GM18861 (cell line): ENCODE results near the gene CAMK2B.

Experiments used
- ATAC-seq: cut with Tn5 transposase; IDR thresholded peaks from one replicate; pipeline ENCODE4 v1.9.1; 2021; ENCODE audit not compliant: unreplicated experiment

Gene CAMK2B

GRCh38 chr7:44330331-44330730, 4.9 kb upstream of the CAMK2B start:
- no peak for ATAC-seq

- ATAC-seq = no peak
Observed at GRCh38 chr7:44329888-44330287, 4.5 kb upstream of the CAMK2B start.

DNA sequence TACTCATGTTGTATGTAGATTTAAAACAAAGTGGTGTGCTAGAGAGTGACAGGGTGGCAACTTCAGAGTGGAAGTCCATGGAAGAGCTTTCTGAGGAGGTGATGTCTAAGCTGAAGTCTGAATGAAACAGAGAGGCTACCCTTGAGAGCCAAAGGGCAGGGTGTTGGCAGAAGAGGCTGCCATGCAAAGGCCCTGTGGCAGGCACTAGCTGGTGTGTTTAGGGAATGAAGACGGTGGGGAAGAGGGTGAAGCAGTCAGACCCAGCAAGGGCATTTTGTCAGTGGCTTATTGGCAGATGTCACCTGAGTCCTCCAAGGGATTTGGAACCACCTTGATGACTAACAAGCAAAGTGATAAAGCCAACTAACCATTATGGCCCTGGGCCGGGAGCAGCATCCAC, 3.7 kb upstream of the CAMK2B start:
- no peak for ATAC-seq

DNA sequence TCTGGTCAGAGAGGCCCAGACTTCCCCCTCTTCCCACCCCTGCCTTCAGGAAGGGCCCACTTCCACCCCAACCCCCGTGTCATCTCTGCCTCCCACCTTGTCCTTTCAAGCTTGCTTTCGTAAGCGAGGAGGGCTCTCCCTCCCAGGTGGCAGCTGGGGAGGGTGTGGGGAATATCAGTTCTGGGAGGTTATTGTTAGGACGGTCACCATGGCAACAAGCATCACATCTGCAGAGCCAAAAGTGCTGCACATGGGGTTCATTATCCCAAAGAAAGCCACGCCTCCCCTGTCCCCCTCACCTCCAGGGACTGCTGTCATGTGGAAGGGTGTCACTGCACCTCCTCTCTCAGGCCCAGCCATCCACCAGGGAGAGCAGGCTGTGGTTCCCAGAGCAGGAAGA, 2.6 kb upstream of the CAMK2B start:
- no peak for ATAC-seq

DNA sequence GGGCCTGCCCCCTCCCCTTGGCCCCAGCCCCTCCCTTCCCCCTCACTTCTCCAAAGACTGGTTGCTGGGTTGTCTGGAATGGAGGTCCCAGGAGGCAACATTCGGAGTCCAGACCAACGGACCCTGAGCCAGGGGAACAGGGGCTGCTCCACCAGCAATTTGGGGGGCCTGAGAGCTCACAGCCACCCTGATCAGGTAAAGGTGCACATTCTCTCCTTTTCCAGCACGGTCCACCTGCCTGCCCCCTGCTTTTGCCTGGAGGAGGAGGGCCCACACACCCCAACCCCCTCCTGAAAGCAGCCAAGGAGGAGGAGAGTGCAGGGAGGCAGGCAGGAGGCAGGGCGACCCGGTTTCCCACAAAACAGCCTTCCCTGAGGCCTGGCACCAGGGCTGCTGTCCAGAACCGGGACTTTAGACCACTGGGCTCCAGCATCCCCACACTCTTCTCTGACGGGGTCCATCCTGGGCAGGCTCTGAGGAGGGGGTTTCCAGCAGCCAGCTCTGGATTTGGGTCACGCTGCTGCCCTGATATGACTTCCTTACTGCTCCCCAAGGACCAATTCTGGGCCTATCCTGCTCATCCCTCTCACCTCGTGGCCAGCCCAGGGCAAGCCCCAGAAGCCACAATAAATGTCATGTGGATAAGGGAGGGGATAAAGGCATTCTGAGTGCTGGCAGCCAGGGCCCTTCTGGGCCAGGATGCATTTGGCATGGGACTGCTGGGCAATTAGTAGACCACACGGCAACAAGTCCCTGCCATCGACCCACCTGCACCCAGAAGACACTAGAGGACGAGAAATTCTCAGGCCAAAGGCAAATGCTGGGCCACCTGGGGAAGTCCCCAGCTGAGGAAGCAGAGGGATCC, 1.1 kb upstream of the CAMK2B start:
- ATAC-seq = no peak

- no peak for ATAC-seq
Observed at GRCh38 chr7:44325811-44326241, 432 bp upstream of the CAMK2B start.

DNA sequence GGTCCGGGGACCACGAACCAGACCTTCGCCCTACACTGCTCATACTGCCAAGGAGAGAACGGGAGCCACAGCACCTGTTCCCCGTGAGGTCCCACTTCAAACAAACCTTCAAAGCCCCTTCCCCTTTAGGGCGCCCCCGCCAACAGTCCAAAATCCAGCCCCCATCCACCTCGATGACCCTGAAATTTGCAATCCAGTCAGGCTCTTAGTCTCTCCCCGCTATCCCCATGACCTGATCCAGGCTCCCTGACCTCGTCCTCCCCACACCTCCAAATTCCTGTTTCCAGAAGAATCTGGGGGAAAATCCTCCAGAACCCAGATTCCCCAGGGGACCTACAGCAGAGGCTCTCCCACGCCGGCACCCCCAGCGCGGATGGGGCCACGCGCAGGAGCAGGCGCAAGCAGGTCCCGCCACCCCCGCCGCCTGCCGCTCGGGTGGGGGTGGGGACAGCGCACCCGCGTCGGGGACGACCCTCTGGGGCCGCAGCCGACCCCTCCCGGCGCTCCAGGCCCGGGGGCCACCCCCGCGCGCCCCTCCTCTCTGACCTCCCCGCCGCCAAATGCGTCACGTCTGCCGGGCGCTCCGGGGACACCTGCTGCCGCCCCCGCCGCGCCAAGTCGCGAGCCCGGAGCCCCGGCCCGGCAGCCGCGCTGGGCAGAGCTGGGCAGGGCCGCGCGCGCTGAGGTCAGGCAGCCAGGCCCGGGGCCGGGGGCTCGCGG, 753 bp downstream of the CAMK2B start:
- ATAC-seq = no peak

DNA sequence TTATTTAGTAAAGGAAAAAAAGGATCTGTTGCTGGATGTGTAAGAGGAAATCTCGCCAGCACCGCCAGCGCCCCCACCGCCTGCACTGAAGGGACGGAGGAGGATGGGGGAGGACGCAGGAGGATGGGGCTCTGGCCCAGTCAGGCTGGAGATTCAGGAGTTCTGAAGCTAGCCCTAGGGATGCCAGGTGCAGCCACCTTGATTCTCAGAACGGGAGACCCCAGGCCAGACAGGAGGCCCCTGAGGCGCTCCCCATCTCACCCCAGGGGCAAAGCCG, 1.3 kb downstream of the CAMK2B start:
- ATAC-seq = no peak

GRCh38 chr7:44323381-44324203, 1.8 kb downstream of the CAMK2B start:
- ATAC-seq = no peak

GRCh38 chr7:44322631-44323363, 2.6 kb downstream of the CAMK2B start:
- ATAC-seq = no peak

GRCh38 chr7:44321796-44322195, 3.6 kb downstream of the CAMK2B start:
- ATAC-seq = no peak

DNA sequence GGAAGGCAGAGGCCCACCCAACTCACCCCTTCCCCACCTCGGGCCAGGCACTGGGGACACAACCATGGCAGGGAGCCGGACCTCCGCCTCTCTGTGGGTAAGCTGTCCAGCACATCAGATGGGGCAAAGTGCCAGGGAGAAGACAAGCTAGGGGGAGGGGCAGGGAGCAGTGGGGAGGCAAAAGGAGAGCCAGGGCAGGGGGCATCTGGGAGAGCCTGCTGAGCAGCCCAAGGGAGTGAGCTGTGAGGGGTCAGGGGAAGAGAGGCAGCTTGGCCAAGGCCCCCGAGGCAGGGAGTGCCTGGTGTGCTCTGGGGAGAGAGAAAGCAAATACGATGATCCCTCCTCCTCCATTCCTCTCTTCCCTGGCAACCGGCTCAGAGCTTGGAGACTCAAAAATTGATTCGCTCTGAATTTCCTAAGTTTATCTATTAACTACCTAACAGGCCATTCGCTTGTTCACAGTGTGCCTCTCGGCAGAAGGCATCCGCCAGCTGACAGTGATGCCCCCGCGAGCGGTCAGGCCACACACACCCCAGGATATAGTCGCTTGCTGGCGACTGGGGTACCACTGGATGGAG, 4.5 kb downstream of the CAMK2B start:
- no peak for ATAC-seq

DNA sequence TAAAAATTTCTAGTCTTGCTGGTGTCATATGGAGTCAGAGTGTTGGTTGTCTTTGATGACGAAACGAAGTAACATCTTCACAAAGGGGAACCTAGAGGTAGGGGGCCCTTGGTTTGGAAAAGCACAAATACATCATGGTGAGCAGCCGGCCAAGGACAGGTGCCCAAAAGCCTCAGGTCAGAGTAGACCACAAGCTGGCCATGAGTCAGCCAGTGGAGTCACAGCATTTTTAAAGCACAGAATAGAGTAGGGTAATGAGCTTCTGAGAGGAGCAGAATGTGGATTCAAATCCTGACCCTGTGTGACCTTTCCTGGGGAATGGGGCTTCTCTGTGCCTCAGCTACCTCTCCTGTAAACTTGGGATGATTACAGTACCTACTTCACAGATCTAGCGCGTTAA, 5.3 kb downstream of the CAMK2B start:
- no peak for ATAC-seq

DNA sequence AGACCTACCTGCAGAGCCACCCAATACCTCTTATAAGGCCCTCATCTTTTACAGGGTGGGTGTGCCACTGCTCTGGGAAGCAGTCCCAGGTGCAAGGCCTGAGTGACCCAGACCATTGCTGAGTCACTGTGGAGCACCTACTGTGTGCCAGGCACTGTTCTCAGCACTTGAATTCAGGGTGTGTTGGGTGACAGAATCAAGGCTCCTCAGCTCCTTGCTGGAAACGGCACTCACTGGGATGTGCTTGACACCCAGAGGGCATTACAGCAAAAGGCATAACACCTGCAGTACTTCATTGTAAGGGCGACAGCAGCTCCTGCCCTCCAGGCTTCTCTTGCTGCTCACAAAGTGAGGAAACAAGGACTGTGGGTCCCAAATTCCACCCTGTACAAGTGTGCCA, 7.1 kb downstream of the CAMK2B start:
- ATAC-seq = no peak

- ATAC-seq = no peak
Observed at GRCh38 chr7:44315301-44315903, 10.0 kb downstream of the CAMK2B start.

DNA sequence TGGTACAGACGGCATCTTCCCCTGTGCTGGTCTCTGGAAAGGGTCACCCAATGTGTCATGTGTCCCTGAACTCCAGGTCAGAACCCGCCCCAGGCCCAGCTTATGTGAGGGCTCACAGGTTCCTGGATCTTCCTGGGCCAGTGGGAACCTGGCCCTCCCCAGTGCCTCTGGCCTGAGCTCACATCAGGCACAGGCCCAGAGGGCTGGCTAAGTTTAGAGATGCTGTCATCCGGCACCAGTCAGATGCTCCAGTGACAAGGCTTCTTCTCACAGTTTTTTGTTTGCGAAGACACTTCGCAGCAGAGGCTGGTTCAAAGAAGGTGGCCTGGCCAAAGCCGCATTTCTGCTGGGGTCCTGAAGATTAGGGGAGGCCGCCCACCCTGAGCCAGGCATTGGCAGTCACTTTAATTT, 11.8 kb downstream of the CAMK2B start:
- ATAC-seq = no peak

DNA sequence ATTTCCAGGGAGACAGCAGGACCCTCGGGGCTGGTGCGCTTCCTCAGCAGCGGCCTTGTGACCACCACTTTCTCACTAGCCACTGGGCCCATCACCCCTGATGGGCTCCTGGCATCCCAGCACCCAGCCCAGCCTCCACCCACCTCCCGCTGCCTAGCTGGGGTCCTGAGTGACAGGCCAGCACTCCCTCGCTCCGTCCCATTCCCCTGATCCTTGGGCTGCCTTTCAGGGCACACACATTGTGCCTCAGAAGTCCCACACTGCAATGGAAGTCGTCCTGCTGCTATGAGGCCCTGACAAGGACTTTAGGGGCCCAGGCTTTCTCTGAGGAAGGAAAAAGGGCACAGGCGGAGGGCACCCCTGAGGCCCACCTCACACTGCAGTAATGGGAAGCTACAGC, 12.4 kb downstream of the CAMK2B start:
- no peak for ATAC-seq

DNA sequence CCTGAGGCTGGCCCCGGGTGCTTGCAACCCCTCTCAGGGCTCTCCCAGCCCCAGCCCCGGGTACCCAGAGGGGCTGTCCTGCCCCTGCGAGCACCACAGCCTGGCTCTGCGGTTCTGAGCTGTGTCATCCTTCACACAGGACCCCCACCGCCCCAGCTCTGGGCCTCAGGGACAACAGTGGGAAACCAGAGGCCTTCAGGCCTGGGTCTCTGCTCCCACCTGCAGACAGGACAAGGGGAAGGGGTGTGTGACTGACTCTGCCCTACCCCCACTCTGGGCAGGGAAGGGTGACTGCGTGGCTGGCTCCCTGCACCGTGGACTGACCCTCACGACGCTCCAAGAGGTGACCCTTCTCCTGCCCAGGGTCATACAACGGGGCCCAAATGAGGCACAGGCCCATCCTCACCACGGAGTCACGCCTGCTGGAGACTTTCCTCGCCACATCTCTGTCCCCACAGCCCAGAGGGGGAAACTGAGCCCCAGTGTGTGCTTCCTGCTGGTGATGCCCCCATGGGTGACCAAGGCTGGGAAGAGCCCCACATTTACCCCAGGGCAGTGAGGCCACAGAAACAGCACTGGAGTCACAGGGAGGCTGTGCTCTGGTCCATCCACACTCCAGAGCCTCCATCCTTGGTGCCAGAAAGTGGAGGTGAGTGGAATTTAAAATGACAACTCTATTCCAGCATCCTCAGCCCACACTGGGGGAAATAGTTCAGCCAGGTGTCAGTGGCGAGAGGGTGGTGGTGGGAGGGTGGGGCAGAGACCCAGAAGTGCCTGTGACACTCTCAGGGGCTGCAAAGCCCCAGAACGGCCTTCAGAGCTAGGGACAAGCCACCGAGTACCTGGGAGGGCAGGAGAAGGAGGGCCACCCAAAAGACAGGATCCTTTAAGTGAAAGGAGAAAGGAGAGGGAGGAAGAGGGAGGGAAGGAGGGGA, 13.6 kb downstream of the CAMK2B start:
- no peak for ATAC-seq

GRCh38 chr7:44310221-44310848, 15.1 kb downstream of the CAMK2B start:
- no peak for ATAC-seq
